ENCODE measurements around the gene TAF6.

TAF6 gene

GRCh38 chr7:100160067-100160466 is 40.9 kb upstream of the TAF6 start:
- no peak for TF ChIP-seq CTCF (IDR thresholded peaks at IDR 0.05; ENCODE audit: insufficient read depth, missing control alignments)
- DNase-seq (ENCODE audit: insufficient read length, low spot score) (no peak), FAIRE-seq (no peak)

DNA sequence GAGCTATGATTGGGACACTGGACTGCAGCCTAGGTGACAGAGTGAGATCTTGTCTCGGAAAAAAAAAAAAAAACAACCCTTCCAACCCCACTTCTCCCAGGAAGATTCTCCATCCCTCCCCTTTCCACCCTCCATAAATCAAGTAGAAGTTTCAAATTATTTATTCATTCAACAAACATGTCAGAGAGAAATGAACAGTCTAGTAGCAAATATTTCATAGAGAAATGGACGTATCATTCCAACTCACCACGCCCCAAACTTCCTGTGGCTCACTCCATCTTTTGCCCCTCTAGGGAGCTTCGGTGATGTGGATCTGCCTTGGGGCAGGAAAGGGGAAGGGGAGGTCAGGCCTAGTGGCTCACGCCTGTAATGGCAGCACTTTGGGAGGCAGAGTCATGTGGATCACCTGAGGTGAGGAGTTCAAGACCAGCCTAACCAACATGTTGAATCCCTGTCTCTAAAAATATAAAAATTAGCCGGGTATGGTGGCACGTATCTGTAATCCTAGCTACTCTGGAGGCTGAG is 40.0 kb upstream of the TAF6 start:
- no peak for TF ChIP-seq CTCF (IDR thresholded peaks at IDR 0.05; ENCODE audit: insufficient read depth, missing control alignments)
- DNase-seq (ENCODE audit: insufficient read length, low spot score), result no peak
- FAIRE-seq, result no peak

- FAIRE-seq, result no peak
- TF ChIP-seq CTCF (IDR thresholded peaks at IDR 0.05; ENCODE audit: insufficient read depth, missing control alignments), result no peak
- peak; percentile 99 for DNase-seq (ENCODE audit: insufficient read length, low spot score)
Observed at GRCh38 chr7:100158229-100159098, 39.3 kb upstream of the TAF6 start, which contains the start of gene TRAPPC14. Gene TRAPPC14, minus strand, starts transcription at chr7:100158723. Its CDS starts 224 bp downstream, at chr7:100158499.

DNA sequence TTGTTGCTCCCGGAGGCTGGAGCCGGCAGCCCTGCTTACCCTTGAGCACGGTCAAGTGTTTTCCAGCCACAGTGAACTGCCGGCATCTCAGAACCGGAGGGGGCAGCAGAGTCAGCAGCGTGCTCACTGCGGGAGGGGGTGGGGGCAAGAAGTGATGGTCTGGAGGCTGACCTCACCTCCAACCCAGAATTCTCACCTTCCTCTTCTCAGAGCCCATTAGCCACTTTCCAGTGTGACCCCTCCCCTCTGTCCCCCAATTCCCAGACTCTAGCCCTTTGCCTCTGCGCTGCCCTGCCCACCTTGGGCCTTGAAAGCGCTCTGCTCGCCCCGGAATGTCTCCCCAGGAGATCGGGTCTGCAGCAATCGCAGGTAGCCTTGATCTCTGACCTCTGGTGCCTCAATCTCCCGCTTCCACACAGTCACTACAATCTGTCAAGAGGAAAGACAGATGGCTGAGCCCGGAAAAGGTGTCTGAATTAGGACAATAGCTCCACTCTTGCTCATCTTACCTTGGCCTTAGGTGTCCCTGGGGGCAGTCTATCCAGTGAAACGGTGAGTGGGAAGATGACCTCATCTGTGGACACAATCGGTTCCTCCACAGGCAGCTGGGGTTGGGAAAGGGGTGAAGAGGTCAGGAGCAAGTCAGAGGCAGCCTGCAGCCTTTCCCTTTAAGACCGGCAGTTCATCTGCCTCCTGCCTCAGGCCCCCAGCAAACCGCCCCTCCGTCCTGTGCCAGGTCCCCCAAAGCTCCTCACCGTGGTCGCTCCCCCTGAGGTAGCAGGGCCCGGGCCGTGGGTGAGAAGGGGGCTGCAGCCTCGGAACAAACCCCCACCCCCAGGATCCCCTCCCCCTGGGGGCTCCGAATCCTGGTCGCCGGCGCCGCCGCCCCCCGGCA is 38.4 kb upstream of the TAF6 start:
- no peak for FAIRE-seq

DNA sequence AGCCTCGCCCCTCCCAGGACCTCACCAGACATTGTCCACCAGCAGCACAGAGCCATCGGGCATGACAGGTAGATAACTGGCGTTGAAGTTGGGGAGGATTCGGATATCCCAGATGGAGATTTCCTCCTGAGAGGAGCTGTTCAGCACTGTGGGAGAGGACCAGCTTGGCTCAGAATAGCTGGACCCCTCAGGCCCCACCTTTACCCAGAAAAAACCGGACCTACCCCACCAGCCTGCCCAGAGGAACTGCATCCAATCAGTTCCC is 37.8 kb upstream of the TAF6 start:
- no peak for TF ChIP-seq CTCF (IDR thresholded peaks at IDR 0.05; ENCODE audit: insufficient read depth, missing control alignments)
- FAIRE-seq (no peak), DNase-seq (ENCODE audit: insufficient read length, low spot score) (no peak)

More for the DNA sequence above, 38.4 kb upstream of the TAF6 start:
- TF ChIP-seq CTCF (IDR thresholded peaks at IDR 0.05; ENCODE audit: insufficient read depth, missing control alignments), result no peak
- DNase-seq (ENCODE audit: insufficient read length, low spot score), result no peak

DNA sequence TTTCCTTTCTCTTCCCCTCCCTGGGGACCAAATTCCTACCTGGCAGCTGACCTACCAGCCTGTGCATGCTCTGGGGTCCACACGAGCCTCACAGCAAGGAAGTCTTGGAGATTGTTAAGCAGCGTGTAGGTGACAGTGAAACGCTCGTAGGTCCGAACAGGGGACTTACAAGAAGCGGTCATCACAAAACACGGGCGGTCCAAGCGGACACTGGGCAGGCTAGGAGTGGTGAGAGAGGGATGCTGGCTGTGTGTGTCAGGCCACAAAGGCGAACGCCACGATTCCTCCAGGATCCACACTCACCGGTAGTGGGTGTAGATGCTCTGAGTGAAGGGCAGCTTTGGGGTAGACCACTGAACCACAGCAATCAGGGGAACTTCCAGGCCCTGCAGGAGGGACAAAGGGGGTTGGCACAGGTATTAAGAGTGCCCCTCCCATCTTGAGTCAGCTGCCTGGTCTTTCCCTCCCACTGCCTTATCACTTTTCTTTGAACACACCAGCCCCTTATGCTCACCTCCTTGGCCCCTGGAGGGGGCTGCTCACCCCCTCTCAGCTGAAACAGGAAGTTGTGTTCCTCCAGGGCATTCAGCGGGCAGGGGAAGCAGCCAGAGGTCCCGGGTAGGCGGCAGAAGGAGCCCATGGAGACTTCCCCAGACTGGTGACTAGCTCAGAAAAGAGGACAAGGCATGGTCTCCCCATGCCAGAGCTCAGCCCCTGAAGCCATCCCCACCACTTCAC is 37.3 kb upstream of the TAF6 start:
- no peak for TF ChIP-seq CTCF (IDR thresholded peaks at IDR 0.05; ENCODE audit: insufficient read depth, missing control alignments)
- DNase-seq (ENCODE audit: insufficient read length, low spot score), result no peak
- FAIRE-seq, result no peak

Measured in D721Med (cell line).